ENCODE data around the gene NRG2. TPM values are rescaled to one million over a fixed set of nuclear protein-coding genes. Genes with fewer than 3 reads are reported as not detected.
A peak's percentile ranks its signal among the peaks of the same experiment; 100 is the strongest.

Gene NRG2
- polyA plus RNA-seq, 3 donors, result 0.01 TPM; not detected in 2

GRCh38 chr5:140044041-140044440 is 942 bp upstream of the NRG2 start:
- no peak overlapping the region for H3K4me3 ChIP-seq (replicated peaks in 1 of 3; ENCODE audit: low read depth in 2 of 3, low read length in 3 of 3)
- TF ChIP-seq, protein P1, sequence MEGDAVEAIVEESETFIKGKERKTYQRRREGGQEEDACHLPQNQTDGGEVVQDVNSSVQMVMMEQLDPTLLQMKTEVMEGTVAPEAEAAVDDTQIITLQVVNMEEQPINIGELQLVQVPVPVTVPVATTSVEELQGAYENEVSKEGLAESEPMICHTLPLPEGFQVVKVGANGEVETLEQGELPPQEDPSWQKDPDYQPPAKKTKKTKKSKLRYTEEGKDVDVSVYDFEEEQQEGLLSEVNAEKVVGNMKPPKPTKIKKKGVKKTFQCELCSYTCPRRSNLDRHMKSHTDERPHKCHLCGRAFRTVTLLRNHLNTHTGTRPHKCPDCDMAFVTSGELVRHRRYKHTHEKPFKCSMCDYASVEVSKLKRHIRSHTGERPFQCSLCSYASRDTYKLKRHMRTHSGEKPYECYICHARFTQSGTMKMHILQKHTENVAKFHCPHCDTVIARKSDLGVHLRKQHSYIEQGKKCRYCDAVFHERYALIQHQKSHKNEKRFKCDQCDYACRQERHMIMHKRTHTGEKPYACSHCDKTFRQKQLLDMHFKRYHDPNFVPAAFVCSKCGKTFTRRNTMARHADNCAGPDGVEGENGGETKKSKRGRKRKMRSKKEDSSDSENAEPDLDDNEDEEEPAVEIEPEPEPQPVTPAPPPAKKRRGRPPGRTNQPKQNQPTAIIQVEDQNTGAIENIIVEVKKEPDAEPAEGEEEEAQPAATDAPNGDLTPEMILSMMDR (IDR thresholded peaks at IDR 0.05), result no peak
- Mint-ChIP-seq H3K4me3 (peak overlapping the region in 1 of 2 donors; percentile 93), H3K27ac (no peak overlapping the region), H3K36me3 (peaks cover 3 to 4% of the 10 kb centered on the region in 2 donors), H3K9me3 (peaks cover 0 to 9% (median 5%) of the 10 kb centered on the region in 7 donors), H3K27me3 (ENCODE audit: low read depth in 3 of 3) (peaks cover 56 to 82% (median 80%) of the 10 kb centered on the region in 3 donors), H3K4me1 (peaks cover 32% of the 10 kb centered on the region)
- no peak for DNase-seq
- H3K27ac ChIP-seq (ENCODE audit: low read depth in 1 of 2, low read length in 2 of 2), result no peak overlapping the region
- no peak overlapping the region for H3K4me2 ChIP-seq (replicated peaks; ENCODE audit: extremely low read depth, low read length, poor library complexity, severe bottlenecking)
- no CpG with 5 or more reads among the region's 1 CpG for WGBS (ENCODE audit: insufficient coverage)
- H4K20me1 ChIP-seq (ENCODE audit: insufficient read depth, low read length), result no peaks in the 10 kb centered on the region
- H3K4me1 ChIP-seq (ENCODE audit: control insufficient read depth in 1 of 2, insufficient read depth in 2 of 2, low read length in 2 of 2), result peaks cover 24 to 31% of the 10 kb centered on the region in 2 donors
- no peaks in the 10 kb centered on the region for H3K36me3 ChIP-seq (replicated peaks in 1 of 2; ENCODE audit: control insufficient read depth in 1 of 2, insufficient read depth in 2 of 2, low read length in 2 of 2)
- peaks cover 43 to 78% of the 10 kb centered on the region in 2 donors for H3K27me3 ChIP-seq (ENCODE audit: control insufficient read depth in 2 of 2, insufficient read depth in 2 of 2, low read length in 2 of 2)
- no peaks in the 10 kb centered on the region for H3K79me2 ChIP-seq (ENCODE audit: insufficient read depth, low read length)
- H3K9ac ChIP-seq (ENCODE audit: insufficient read depth, low read length, poor library complexity, severe bottlenecking), result no peak overlapping the region
- intact Hi-C loops (cut with micrococcal nuclease), result no loop called here
- H3K9me3 ChIP-seq (replicated peaks in 1 of 2; ENCODE audit: control insufficient read depth in 1 of 2, insufficient read depth in 1 of 2, low read length in 2 of 2), result peaks cover 0 to 8% of the 10 kb centered on the region in 2 donors
- no peak overlapping the region for H2AFZ ChIP-seq (ENCODE audit: insufficient read depth, low read depth, low read length, poor library complexity, severe bottlenecking)

GRCh38 chr5:140043508-140043872 is 391 bp upstream of the NRG2 start:
- H3K27ac ChIP-seq (ENCODE audit: low read depth in 1 of 2, low read length in 2 of 2), result no peak overlapping the region
- Mint-ChIP-seq H3K9me3 (peaks cover 0 to 9% (median 3%) of the 10 kb centered on the region in 7 donors), H3K4me1 (peaks cover 33% of the 10 kb centered on the region), H3K27me3 (ENCODE audit: low read depth in 3 of 3) (peaks cover 56 to 80% (median 78%) of the 10 kb centered on the region in 3 donors), H3K27ac (no peak overlapping the region), H3K4me3 (peak overlapping the region; percentile 70 to 93), H3K36me3 (peaks cover 3 to 4% of the 10 kb centered on the region in 2 donors)
- intact Hi-C loops (cut with micrococcal nuclease), result no loop called here
- no peak for DNase-seq
- H3K4me3 ChIP-seq (replicated peaks in 1 of 3; ENCODE audit: low read depth in 2 of 3, low read length in 3 of 3), result peak overlapping the region in 1 of 3 experiments; percentile 69
- TF ChIP-seq, protein P1 (IDR thresholded peaks at IDR 0.05), result no peak
- H3K79me2 ChIP-seq (ENCODE audit: insufficient read depth, low read length), result no peaks in the 10 kb centered on the region
- 0% methylated on average over 9 of the region's 12 CpGs for WGBS (ENCODE audit: insufficient coverage)
- H3K36me3 ChIP-seq (replicated peaks in 1 of 2; ENCODE audit: control insufficient read depth in 1 of 2, insufficient read depth in 2 of 2, low read length in 2 of 2), result no peaks in the 10 kb centered on the region
- H2AFZ ChIP-seq (ENCODE audit: insufficient read depth, low read depth, low read length, poor library complexity, severe bottlenecking), result peak overlapping the region; percentile 64
- peaks cover 43 to 84% of the 10 kb centered on the region in 2 donors for H3K27me3 ChIP-seq (ENCODE audit: control insufficient read depth in 2 of 2, insufficient read depth in 2 of 2, low read length in 2 of 2)
- H3K9me3 ChIP-seq (replicated peaks in 1 of 2; ENCODE audit: control insufficient read depth in 1 of 2, insufficient read depth in 1 of 2, low read length in 2 of 2), result peaks cover 0 to 8% of the 10 kb centered on the region in 2 donors
- H3K9ac ChIP-seq (ENCODE audit: insufficient read depth, low read length, poor library complexity, severe bottlenecking), result no peak overlapping the region
- no peaks in the 10 kb centered on the region for H4K20me1 ChIP-seq (ENCODE audit: insufficient read depth, low read length)
- peaks cover 25 to 32% of the 10 kb centered on the region in 2 donors for H3K4me1 ChIP-seq (ENCODE audit: control insufficient read depth in 1 of 2, insufficient read depth in 2 of 2, low read length in 2 of 2)
- H3K4me2 ChIP-seq (replicated peaks; ENCODE audit: extremely low read depth, low read length, poor library complexity, severe bottlenecking), result peak overlapping the region; percentile 81
